GM23338 (cell line): ENCODE data around the gene MAP1LC3B2. TPM values are rescaled to one million over a fixed set of nuclear protein-coding genes. Genes with fewer than 3 reads are reported as not detected.

Experiments
- ATAC-seq: fragments of 200-7000 bp; cut with Tn5 transposase; 3 replicates; pipeline ENCODE4 v1.9.1; 2020
- DNase-seq: peaks from one replicate; pipeline ENCODE4 v3.0.0-alpha.2; 2015; ENCODE audit warnings: low spot score
- H2AFZ ChIP-seq: fragments of 200-600 bp; sonication (generic); 2 replicates; pipeline ENCODE4 v1.8.0; 2016; ENCODE audit warnings: antibody characterized with exemption, mild to moderate bottlenecking, moderate library complexity
- H3F3A ChIP-seq: fragments of 200-600 bp; sonication (generic); replicated peaks from 2 replicates; pipeline ENCODE4 v1.8.0; 2017; ENCODE audit warnings: antibody characterized with exemption, mixed run types, low read depth
- H3K27ac ChIP-seq: fragments of 200-600 bp; sonication (generic); 2 replicates; pipeline ENCODE4 v1.6.1; 2016; ENCODE audit warnings: low read depth
- H3K27me3 ChIP-seq: fragments of 200-600 bp; sonication (generic); 2 replicates; pipeline ENCODE4 v1.8.0; 2016; ENCODE audit warnings: mild to moderate bottlenecking, mixed run types, moderate library complexity; ENCODE audit not compliant: insufficient read depth
- H3K36me3 ChIP-seq: fragments of 200-600 bp; sonication (generic); 2 replicates; pipeline ENCODE4 v1.8.0; 2016; ENCODE audit warnings: mild to moderate bottlenecking; ENCODE audit not compliant: insufficient read depth
- H3K4me1 ChIP-seq: fragments of 200-600 bp; sonication (generic); 2 replicates; pipeline ENCODE4 v1.8.0; 2016; ENCODE audit warnings: mild to moderate bottlenecking, moderate library complexity; ENCODE audit not compliant: insufficient read depth
- H3K4me2 ChIP-seq: fragments of 200-600 bp; sonication (generic); 2 replicates; pipeline ENCODE4 v1.7.1; 2017; ENCODE audit warnings: mixed run types
- H3K4me3 ChIP-seq: fragments of 200-600 bp; sonication (generic); 2 replicates; pipeline ENCODE4 v1.6.1; 2016; ENCODE audit warnings: mixed run types
- H3K79me2 ChIP-seq: fragments of 200-600 bp; sonication (generic); replicated peaks from 2 replicates; pipeline ENCODE4 v1.8.0; 2017; ENCODE audit warnings: mild to moderate bottlenecking; ENCODE audit not compliant: insufficient read depth
- H3K9me2 ChIP-seq: fragments of 200-600 bp; sonication (generic); 2 replicates; pipeline ENCODE4 v1.8.0; 2017; ENCODE audit not compliant: insufficient read depth
- H4K20me1 ChIP-seq: fragments of 200-600 bp; sonication (generic); replicated peaks from 2 replicates; pipeline ENCODE4 v1.8.0; 2017; ENCODE audit warnings: mild to moderate bottlenecking; ENCODE audit not compliant: insufficient read depth
- H3K27ac Mint-ChIP-seq: 2 replicates; pipeline ENCODE4 v1.8.0; 2020; ENCODE audit warnings: inconsistent platforms, mild to moderate bottlenecking, moderate library complexity, mixed read lengths
- H3K27me3 Mint-ChIP-seq: 3 replicates; pipeline ENCODE4 v1.8.0; 2022; ENCODE audit warnings: low read depth, mild to moderate bottlenecking, moderate library complexity, mixed read lengths, inconsistent platforms; ENCODE audit not compliant: insufficient read depth, poor library complexity
- H3K36me3 Mint-ChIP-seq: 3 replicates; pipeline ENCODE4 v1.8.0; 2021; ENCODE audit warnings: low read depth, mild to moderate bottlenecking, inconsistent platforms, moderate library complexity, mixed read lengths
- H3K4me1 Mint-ChIP-seq: 3 replicates; pipeline ENCODE4 v1.8.0; 2020; ENCODE audit warnings: mild to moderate bottlenecking, inconsistent platforms, mixed read lengths
- H3K4me3 Mint-ChIP-seq: 3 replicates; pipeline ENCODE4 v1.8.0; 2021; ENCODE audit warnings: moderate library complexity, mild to moderate bottlenecking, inconsistent platforms, mixed read lengths
- H3K9me3 Mint-ChIP-seq: 3 replicates; pipeline ENCODE4 v1.8.0; 2020; ENCODE audit warnings: moderate library complexity, mild to moderate bottlenecking, inconsistent platforms, mixed read lengths
- CREB1 ChIP-seq: fragments of 250-450 bp; sonication (Bioruptor Pico); IDR thresholded peaks from 2 replicates; pipeline ENCODE4 v1.5.0; 2020; ENCODE audit warnings: low read depth, mild to moderate bottlenecking, moderate library complexity
- CTCF ChIP-seq, 2 experiments: fragments of 200-600 bp in 1 of 2; sonication (generic) in 1 of 2; conservative IDR thresholded peaks; 2 replicates each; pipeline versions ENCODE4 v1.5.1 to v1.6.1; 2016 to 2017; ENCODE audit warnings: antibody characterized with exemption in 2 of 2, low read depth in 2 of 2, mild to moderate bottlenecking in 2 of 2, moderate library complexity in 1 of 2
- ETS1 ChIP-seq: IDR thresholded peaks from 2 replicates; pipeline ENCODE4 v1.6.1; 2016; ENCODE audit warnings: antibody characterized with exemption
- EZH2phosphoT487 ChIP-seq: fragments of 200-600 bp; sonication (generic); IDR thresholded peaks from one replicate; pipeline ENCODE4 v1.8.1; 2018; ENCODE audit warnings: antibody characterized with exemption; ENCODE audit not compliant: unreplicated experiment
- NANOG ChIP-seq: IDR thresholded peaks from 2 replicates; pipeline ENCODE4 v1.6.1; 2016; ENCODE audit warnings: antibody characterized with exemption, borderline replicate concordance
- POLR2AphosphoS5 ChIP-seq: IDR thresholded peaks from 2 replicates; pipeline ENCODE4 v1.6.1; 2016; ENCODE audit warnings: antibody characterized with exemption, low read depth
- ZNF331 ChIP-seq: fragments of 250-450 bp; sonication (Bioruptor Pico); IDR thresholded peaks from 2 replicates; pipeline ENCODE4 v1.5.0; 2020; ENCODE audit warnings: low read depth, mild to moderate bottlenecking, moderate library complexity
- ZNF462 ChIP-seq: fragments of 250-450 bp; sonication (Bioruptor Pico); IDR thresholded peaks from 2 replicates; pipeline ENCODE4 v1.5.0; 2020; ENCODE audit warnings: mild to moderate bottlenecking, moderate library complexity
- polyA plus RNA-seq: library from polyadenylated mRNA; unstranded; fragments of >200 nt; fragmentation: Nextera tagmentation; extraction: Ambion mirVana; gene quantifications from 2 replicates; pipeline ENCODE4 v1.2.1, GENCODE V29; 2016
- total RNA-seq: library from RNA; depleted of rRNA; stranded (reverse); fragments of >200 nt; shearing (Covaris generic); gene quantifications from 2 replicates; pipeline ENCODE4 v1.2.3, GENCODE V29; 2014

MAP1LC3B2 gene
- total and polyA plus RNA-seq, 2 experiments from 2014 or later = 1.3 to 6.7 TPM

GRCh38 chr12:116604951-116605641, 45.9 kb downstream of the MAP1LC3B2 start:
- no peak overlapping the region for H3K4me3 Mint-ChIP-seq
- TF ChIP-seq ETS1 = no peak
- no peak for TF ChIP-seq NANOG
- no peak for TF ChIP-seq ZNF462
- TF ChIP-seq CREB1 (CRISPR knock-in tag) = no peak
- TF ChIP-seq ZNF331 (CRISPR knock-in tag) = no peak
- TF ChIP-seq POLR2AphosphoS5 = no peak
- no peak for TF ChIP-seq EZH2phosphoT487
- TF ChIP-seq CTCF (conservative IDR thresholded peaks at IDR 0.05; ENCODE audit: low read depth in 2 of 2) = no peak
- ATAC-seq (peak; percentile 14; the same call in 1 of the 3 replicates), DNase-seq (no peak)
- peak overlapping the region; percentile 65; the same call in 1 of the 2 replicates for H3K4me2 ChIP-seq
- H3K27ac ChIP-seq = no peak overlapping the region
- H3K27me3 Mint-ChIP-seq = peaks cover 2% of the 10 kb centered on the region
- peaks cover 15% of the 10 kb centered on the region for H3K9me3 Mint-ChIP-seq
- H3F3A ChIP-seq = no peaks in the 10 kb centered on the region
- peaks cover 33% of the 10 kb centered on the region for H3K4me1 ChIP-seq
- H3K79me2 ChIP-seq = no peaks in the 10 kb centered on the region
- H3K27me3 ChIP-seq = no peaks in the 10 kb centered on the region
- H3K36me3 ChIP-seq = no peaks in the 10 kb centered on the region
- peaks cover 42% of the 10 kb centered on the region for H3K4me1 Mint-ChIP-seq
- H3K4me3 ChIP-seq = no peak overlapping the region
- H3K36me3 Mint-ChIP-seq = peaks cover 11% of the 10 kb centered on the region
- no peaks in the 10 kb centered on the region for H3K9me2 ChIP-seq
- no peaks in the 10 kb centered on the region for H4K20me1 ChIP-seq
- peak overlapping the region; percentile 90 for H2AFZ ChIP-seq
- no peak overlapping the region for H3K27ac Mint-ChIP-seq
